ENCODE data around the gene ZNF496. TPM values are rescaled to one million over a fixed set of nuclear protein-coding genes. Genes with fewer than 3 reads are reported as not detected.

Gene ZNF496
- total RNA-seq, 1 experiment from 2014 or later: 66.5 TPM

DNA sequence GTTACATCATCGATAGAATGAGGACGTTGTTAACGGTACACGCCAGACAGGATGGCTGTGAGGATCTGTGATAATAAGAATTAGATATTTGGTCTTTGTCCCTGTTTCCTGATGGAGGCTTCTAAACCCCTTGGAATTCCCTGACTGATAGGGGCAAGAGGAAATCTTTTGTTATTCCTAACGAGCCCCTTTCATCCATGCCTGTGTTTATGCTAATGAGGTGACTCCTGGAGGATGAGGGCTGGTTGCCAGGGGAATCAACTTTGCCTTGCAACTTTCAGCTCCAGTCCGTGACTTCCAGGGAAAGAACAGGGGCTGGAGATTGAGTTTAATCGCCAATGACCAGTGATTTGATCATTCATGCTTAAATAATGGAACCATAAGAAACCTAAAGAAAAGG is 45.0 kb upstream of the ZNF496 start:
- peak overlapping the region; percentile 99 for H3K27ac Mint-ChIP-seq
- Histone ChIP-seq H3K23ac (ENCODE audit: insufficient read length, low read depth, low read length) (no peak overlapping the region), H3K9me3 (ENCODE audit: control insufficient read depth, low read depth, low read length) (no peaks in the 10 kb centered on the region), H3K18ac (ENCODE audit: insufficient read length, low read depth, low read length) (peak overlapping the region; percentile 95), H3T11ph (ENCODE audit: low read length) (no peak overlapping the region), H2BK12ac (ENCODE audit: insufficient read length, low read depth, low read length) (no peak overlapping the region), H3K4me2 (ENCODE audit: insufficient read depth, insufficient read length, low read length) (peak overlapping the region; percentile 91), H2BK15ac (ENCODE audit: low read depth, low read length) (no peak overlapping the region), H4K8ac (replicated peaks; ENCODE audit: insufficient read length, low read depth, low read length) (no peak overlapping the region), H4K91ac (ENCODE audit: insufficient read length, low read depth, low read length) (no peak overlapping the region), H3K79me2 (ENCODE audit: insufficient read depth, low read length) (no peaks in the 10 kb centered on the region), H3K27me3 (ENCODE audit: insufficient read depth, low read length) (no peaks in the 10 kb centered on the region), H3K14ac (ENCODE audit: insufficient read depth, low read length) (peak overlapping the region; percentile 91; the same call in 1 of the 2 replicates), H2BK20ac (ENCODE audit: low read depth, low read length, poor library complexity, severe bottlenecking) (no peak overlapping the region), H2AK5ac (ENCODE audit: insufficient read length, low read length) (no peak overlapping the region), H2AFZ (ENCODE audit: low read length) (no peak overlapping the region), H3K27ac (ENCODE audit: insufficient read length, low read depth, low read length) (peak overlapping the region; percentile 97), H4K20me1 (ENCODE audit: control insufficient read depth, insufficient read depth, insufficient read length) (no peaks in the 10 kb centered on the region), H4K5ac (ENCODE audit: insufficient read length, low read depth, low read length) (no peak overlapping the region), H3K4me1 (ENCODE audit: insufficient read depth, low read length) (peaks cover 4% of the 10 kb centered on the region; the same call in 1 of the 2 replicates), H3K4ac (ENCODE audit: low read depth, low read length) (no peak overlapping the region; the same call in 1 of the 2 replicates), H2BK120ac (ENCODE audit: low read depth, low read length, poor library complexity, severe bottlenecking) (peak overlapping the region; percentile 63), H3K79me1 (ENCODE audit: insufficient read depth, low read depth, low read length, poor library complexity, severe bottlenecking) (no peaks in the 10 kb centered on the region), H3K56ac (ENCODE audit: insufficient read length, low read depth, low read length) (no peak overlapping the region), H2BK5ac (ENCODE audit: insufficient read length, low read length) (peak overlapping the region; percentile 90), H3K9ac (ENCODE audit: extremely low read depth, insufficient read length, low read length) (peak overlapping the region; percentile 62), H3K23me2 (ENCODE audit: insufficient read length, low read depth, low read length, poor library complexity, severe bottlenecking) (peaks cover 13% of the 10 kb centered on the region)
- no peaks in the 10 kb centered on the region for H3K27me3 Mint-ChIP-seq (ENCODE audit: low read depth)
- TF ChIP-seq, protein P1, sequence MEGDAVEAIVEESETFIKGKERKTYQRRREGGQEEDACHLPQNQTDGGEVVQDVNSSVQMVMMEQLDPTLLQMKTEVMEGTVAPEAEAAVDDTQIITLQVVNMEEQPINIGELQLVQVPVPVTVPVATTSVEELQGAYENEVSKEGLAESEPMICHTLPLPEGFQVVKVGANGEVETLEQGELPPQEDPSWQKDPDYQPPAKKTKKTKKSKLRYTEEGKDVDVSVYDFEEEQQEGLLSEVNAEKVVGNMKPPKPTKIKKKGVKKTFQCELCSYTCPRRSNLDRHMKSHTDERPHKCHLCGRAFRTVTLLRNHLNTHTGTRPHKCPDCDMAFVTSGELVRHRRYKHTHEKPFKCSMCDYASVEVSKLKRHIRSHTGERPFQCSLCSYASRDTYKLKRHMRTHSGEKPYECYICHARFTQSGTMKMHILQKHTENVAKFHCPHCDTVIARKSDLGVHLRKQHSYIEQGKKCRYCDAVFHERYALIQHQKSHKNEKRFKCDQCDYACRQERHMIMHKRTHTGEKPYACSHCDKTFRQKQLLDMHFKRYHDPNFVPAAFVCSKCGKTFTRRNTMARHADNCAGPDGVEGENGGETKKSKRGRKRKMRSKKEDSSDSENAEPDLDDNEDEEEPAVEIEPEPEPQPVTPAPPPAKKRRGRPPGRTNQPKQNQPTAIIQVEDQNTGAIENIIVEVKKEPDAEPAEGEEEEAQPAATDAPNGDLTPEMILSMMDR (conservative IDR thresholded peaks at IDR 0.05): no peak
- DNase-seq: peak; percentile 89
- H3K9me3 Mint-ChIP-seq: peaks cover 12 to 16% of the 10 kb centered on the region in 2 experiments
- no CpG with 5 or more reads among the region's 7 CpGs for WGBS (ENCODE audit: extremely low coverage, insufficient read length, low lambda C conversion rate)
- peaks cover 50 to 53% of the 10 kb centered on the region in 2 experiments for H3K4me1 Mint-ChIP-seq
- H3K4me3 Mint-ChIP-seq: peak overlapping the region; percentile 73 to 84
- peaks cover 7 to 18% (median 15%) of the 10 kb centered on the region in 3 experiments for H3K36me3 Mint-ChIP-seq (ENCODE audit: insufficient read depth in 1 of 3, low read depth in 3 of 3)

All from H9 (cell line).